Cardiac septum (tissue), 1 donor: Measurements from ENCODE around the gene SMIM41. TPM values are rescaled to one million over a fixed set of nuclear protein-coding genes. Genes with fewer than 3 reads are reported as not detected.

Experiments used
- DNase-seq: peaks from one replicate; pipeline ENCODE4 v3.0.0-alpha.2; 2020; ENCODE audit warnings: low spot score
- intact Hi-C: fragments of 100-400 bp; cut with DNase I; formaldehyde crosslinking; loops from one replicate; pipeline ENCODE4 v1.14.0; 2022
- long read RNA-seq: library from polyadenylated mRNA; unstranded; transcript quantifications from one replicate; pipeline ENCODE4 v2.0.0, GENCODE V29; 2021
- total RNA-seq: library from RNA; stranded (reverse); fragmentation: NEBNext Ultra II Directional; extraction: Animal tissue kit (Norgen Biotek cat#: 25700); gene quantifications from one replicate; pipeline ENCODE4 v1.2.1, GENCODE V29; 2021
- donor health status: DM: no; HTN: no; CAD: no.

The SMIM41 gene
- not detected for total RNA-seq
- long read RNA-seq, partial matches to known transcripts = 0 of 1 reads
- long read RNA-seq, other reads (novel, unspliced or antisense) = 0 of 1 reads

DNA sequence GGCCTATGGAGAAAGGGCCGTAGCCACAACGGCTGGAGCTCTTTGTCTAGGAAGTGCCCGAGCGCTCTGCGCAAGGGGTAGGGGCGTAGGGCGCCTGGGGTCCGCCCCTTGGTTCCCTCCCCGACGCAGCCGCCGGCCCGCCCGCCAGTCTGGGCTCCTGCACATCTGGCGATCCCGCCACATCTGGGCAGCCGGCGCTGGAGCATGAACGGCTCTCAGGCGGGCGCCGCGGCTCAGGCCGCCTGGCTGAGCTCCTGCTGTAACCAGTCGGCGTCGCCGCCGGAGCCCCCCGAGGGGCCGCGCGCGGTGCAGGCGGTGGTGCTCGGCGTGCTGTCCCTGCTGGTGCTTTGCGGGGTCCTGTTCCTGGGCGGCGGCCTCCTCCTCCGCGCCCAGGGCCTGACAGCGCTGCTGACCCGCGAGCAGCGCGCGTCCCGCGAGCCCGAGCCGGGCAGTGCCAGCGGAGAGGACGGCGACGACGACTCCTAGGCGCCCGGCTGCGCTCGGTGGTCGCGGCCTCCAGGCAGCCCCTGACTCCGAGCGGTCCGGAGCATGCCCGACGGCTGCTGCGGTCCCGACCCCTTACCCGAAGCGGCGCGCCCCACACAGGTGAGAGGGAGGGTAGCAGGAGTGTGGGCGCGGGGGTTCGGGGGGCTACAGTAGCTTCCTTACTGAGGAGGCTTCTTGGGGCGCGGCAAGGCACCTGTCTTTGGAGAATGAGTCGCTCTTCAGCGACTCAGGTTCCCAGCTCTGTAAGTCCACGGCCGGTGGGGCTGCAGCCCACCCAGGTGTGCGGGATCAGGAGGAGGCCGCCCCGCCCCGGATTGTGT is at the start of gene SMIM41:
TSS of gene SMIM41 (plus strand) at position 129 of the 827 bp plus-strand sequence. CDS start at position 205, 76 bp downstream.
- intact Hi-C loops = loop anchor here (5.0 kb wide), 1 partner anchor 72 kb away; the partner anchor contains the start of gene TAMALIN
- no peak for DNase-seq

GRCh38 chr12:52032446-52032803 is 47.1 kb upstream of the SMIM41 start:
- intact Hi-C loops = loop anchor here (10.0 kb wide), 1 partner anchor 1012 kb away; no protein-coding TSS in a partner anchor
- no peak for DNase-seq

DNA sequence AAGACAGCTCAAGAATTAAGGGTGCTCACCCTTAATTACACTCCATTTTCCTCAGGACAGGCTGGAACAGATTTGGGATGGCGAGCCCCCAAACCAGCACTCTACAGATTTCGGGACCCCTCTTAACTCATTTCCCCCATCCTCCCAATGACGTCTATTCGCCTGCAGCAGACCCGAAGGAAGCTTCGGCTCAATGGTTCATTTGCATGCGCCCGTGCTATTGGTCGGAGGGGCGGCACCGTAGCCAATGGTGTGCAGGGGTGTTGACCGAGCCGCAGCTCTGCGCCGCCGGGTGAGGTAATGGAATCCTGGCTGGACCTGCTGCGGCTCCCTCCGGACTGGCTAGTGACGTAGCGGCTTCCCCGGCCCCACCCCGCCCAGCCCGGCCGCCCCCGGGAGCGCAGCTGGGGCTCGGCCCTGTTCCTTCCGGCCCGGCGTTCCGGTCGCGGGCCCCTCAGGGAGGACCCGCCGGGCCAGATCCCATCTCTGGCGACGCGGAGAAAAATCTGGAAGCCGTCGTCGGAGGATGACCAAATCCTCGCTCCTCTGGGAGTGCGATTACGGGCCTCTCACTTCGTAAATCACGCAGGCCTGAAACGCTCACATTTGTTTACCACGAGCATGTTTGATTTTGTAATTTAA is 46.6 kb upstream of the SMIM41 start:
- peak; percentile 100 for DNase-seq
- intact Hi-C loops = loop anchor here (10.0 kb wide), 1 partner anchor 1012 kb away; no protein-coding TSS in a partner anchor

- intact Hi-C loops = loop anchor here (10.0 kb wide), 1 partner anchor 1011 kb away; no protein-coding TSS in a partner anchor
- DNase-seq = no peak
Measured at GRCh38 chr12:52033446-52034140, 45.9 kb upstream of the SMIM41 start.

- intact Hi-C loops = loop anchor here (10.0 kb wide), 1 partner anchor 1010 kb away; no protein-coding TSS in a partner anchor
- no peak for DNase-seq
Measured at GRCh38 chr12:52035190-52035589, 44.3 kb upstream of the SMIM41 start.

- intact Hi-C loops = loop anchor here (2.0 to 10.0 kb wide), 2 partner anchors 15 to 1009 kb away; partner anchors contain the start of gene NR4A1
- no peak for DNase-seq
Measured at GRCh38 chr12:52035926-52036325, 43.6 kb upstream of the SMIM41 start.

- DNase-seq = peak; percentile 94
- intact Hi-C loops = loop anchor here (2.0 to 10.0 kb wide), 2 partner anchors 14 to 1008 kb away; partner anchors contain the start of gene NR4A1
Measured at GRCh38 chr12:52036587-52037171, 42.8 kb upstream of the SMIM41 start.

GRCh38 chr12:52037248-52037861 is 42.1 kb upstream of the SMIM41 start:
- intact Hi-C loops = loop anchor here (2.0 to 10.0 kb wide), 2 partner anchors 13 to 1007 kb away; partner anchors contain the start of gene NR4A1
- no peak for DNase-seq

GRCh38 chr12:52038447-52038846 is 41.1 kb upstream of the SMIM41 start:
- DNase-seq = no peak
- intact Hi-C loops = loop anchor here (10.0 kb wide), 1 partner anchor 1006 kb away; no protein-coding TSS in a partner anchor

- DNase-seq = no peak
- intact Hi-C loops = loop anchor here (5.0 to 10.0 kb wide), 2 partner anchors 156 to 834 kb away; no protein-coding TSS in a partner anchor
Measured at GRCh38 chr12:52041035-52041434, 38.5 kb upstream of the SMIM41 start.

DNA sequence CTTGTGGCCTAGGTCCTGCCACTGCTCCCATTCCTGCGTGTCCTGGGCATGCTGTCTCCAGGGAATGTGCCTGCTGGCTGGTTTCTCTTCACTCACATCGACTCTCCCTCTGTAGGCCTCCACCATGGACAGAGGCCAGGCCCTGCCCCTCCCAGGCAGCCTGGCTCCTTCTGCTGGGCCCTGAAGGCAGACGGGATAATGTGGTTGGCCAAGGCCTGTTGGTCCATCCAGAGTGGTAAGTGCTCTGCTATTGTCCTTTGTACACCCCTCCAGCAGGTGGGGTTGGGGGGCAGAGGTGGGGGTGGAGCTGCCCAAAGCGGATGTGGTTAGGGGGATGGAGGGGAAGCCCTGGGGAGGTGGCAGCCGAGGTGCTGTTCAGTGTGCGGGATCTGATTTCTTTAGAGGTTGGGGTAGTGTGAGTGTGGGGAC is 37.8 kb upstream of the SMIM41 start:
- DNase-seq = peak; percentile 87

DNA sequence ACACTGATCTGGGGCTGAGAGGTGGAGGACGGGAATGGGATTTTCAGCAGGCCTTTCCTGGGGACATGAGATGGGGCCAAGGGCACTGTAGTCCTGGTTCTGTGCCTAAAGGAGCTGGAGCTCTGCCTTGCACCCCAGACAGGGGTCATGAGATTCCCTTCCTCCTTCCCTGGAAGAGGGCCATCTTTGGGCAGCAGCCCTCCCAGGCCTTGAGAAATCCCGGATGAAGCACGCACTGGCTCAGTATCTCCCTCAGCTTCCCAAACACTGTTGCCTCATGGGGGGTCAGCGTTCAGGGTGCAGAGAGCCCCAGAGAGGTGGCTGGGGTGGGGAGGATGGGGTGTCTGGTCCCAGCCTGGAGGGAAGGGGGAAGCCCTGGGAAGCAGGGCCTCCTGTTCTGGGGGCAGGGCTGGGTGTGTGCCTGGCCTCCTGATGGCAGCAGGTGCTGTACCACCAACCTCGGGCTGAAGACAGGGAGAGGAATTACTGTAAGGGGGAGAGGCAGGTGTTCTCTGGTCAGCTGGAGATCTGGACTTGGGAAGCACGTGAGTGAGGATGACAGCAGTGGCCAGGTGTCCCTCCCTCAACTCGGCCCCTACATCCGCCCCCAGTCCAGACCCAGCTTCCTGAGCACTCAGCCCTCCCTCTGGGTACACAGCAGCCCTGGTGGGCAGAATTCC is 36.7 kb upstream of the SMIM41 start:
- no peak for DNase-seq
- intact Hi-C loops = loop anchor here (5.0 to 10.0 kb wide), 2 partner anchors 154 to 832 kb away; no protein-coding TSS in a partner anchor

More for the DNA sequence above, 37.8 kb upstream of the SMIM41 start:
- intact Hi-C loops = loop anchor here (5.0 to 10.0 kb wide), 2 partner anchors 156 to 833 kb away; no protein-coding TSS in a partner anchor

DNA sequence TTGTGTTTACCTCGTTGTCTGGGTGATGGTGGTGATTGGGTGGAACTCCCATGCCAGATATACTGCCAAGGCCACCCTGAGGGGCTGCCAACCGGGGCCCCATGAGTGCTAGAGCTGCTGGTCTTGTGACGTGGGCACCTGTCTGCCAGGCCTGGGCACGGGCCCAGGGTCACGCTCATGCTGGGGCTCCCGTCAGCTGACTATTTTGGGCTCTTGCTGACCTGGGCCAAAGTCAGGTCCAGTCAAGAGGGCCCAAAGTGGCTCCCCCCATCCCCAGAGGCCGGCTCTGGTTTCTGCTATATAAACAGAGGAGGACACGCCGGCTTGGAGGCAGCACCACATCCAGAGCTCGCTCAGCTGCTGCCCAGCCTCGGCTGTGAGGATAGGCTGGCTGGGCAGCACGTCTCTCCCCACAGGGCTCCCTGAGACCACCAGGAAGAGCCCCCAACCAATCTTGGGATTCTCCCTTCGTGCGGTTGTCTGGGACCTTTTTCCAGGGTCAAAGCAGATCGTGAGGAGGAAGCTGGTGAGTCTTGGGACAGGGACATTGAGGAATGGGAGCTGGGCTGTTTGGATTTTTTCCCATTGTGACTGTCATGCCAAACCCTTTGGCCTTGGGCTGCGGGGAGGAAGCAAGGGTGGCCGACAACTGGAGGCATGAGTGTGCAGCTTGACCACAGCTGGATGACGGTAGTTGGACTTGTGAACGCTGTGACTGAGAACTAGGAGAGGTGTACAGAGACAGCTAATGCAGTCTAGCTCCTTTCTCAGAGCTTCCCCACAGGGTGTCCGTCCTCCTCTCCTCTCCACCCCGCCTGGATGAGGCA is 35.9 kb upstream of the SMIM41 start:
- peak; percentile 89 for DNase-seq
- intact Hi-C loops = loop anchor here (2.0 to 10.0 kb wide), 3 partner anchors 17 to 831 kb away; no protein-coding TSS in a partner anchor

DNA sequence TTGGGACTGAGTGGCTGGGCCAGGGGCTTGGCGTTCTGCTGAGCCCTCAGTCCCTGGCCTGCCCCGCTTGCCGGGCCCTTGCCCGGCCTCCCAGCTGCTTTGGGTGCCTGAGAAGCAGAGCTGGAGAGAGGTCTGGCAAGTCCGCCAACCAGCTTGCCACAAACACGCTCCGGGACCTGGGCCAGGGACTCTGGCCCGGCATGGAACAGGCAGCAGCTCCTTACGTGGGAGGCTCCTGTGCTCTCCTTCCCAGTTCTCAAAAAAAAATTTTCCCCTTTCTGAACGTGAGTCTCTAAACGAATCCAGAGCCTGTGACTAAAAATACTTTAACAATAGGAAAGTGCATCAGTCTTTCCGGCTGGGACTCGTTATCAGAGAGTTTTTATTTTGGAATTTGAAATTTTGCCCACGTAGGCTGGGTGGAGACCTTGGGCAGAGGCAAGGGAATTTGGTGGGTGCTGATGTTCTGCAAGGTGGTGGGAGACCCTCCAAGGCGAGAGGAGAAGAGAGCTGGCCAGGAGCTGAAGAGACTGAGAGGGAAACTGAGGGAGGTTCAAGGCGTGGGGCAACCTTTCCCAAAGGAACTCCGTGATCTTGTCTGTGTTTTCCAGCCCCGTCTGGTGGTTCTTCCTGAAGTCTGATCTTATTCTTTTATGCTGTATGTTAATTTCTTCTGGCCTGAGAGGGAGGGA is 35.1 kb upstream of the SMIM41 start:
- intact Hi-C loops = loop anchor here (2.0 to 10.0 kb wide), 3 partner anchors 18 to 830 kb away; no protein-coding TSS in a partner anchor
- DNase-seq = peak; percentile 91

DNA sequence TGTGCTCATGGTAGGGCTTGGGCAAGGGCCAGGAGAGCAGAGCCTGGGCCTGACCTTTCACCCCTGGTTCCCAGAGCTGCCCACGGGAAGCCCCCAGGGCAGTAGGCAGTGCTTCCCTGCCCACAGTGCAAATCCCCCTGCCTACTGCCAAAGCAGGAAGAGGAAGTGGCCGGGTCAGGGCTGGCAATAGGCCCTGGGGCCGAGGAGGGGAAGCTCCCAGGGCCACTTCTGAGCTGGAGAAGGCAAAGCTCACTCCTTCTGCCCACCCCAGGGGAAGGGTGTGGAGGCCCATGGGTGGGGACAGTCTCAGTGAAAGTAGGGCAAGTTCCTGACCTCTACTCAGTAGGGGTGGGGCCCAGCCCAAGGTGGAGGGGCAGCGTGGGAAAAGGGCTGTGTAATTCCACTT is 33.7 kb upstream of the SMIM41 start:
- intact Hi-C loops = loop anchor here (2.0 to 10.0 kb wide), 2 partner anchors 19 to 829 kb away; no protein-coding TSS in a partner anchor

DNA sequence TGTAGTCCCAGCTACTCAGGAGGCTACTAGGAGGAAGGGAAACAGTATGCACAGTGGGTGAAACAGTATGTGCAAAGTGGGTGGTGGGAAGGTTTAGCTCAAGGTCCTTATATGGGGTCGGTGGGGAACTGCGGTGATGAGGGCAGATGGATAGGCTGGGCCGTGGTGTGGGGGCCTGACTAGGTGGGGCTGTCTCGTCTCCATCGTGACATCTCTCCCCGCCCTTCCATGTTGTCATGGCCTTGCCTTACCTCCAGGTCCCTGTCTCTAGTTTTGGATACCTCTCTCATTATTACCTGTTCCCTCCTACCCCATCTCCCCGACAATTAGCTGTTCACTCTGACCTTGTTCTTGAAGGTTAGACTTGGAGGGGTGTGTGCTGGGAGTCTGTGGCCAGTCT is 32.6 kb upstream of the SMIM41 start:
- DNase-seq = no peak
- intact Hi-C loops = loop anchor here (10.0 kb wide), 1 partner anchor 828 kb away; no protein-coding TSS in a partner anchor

More for the DNA sequence above, 33.7 kb upstream of the SMIM41 start:
- peak; percentile 82 for DNase-seq
